Stimulated activated CD8-positive, alpha-beta memory T cell treated with anti-CD3 and anti-CD28 coated beads, Interleukin-15, amount 100 ng/mL, for 48 hours (primary cell): ENCODE measurements around the gene JARID2.

Experiments
- DNase-seq, 2 donors: peaks; one replicate each; pipeline ENCODE4 v3.0.0-alpha.2; 2020; ENCODE audit warnings: low read depth in 2 of 2

Gene JARID2

GRCh38 chr6:15264412-15264811 is 18.5 kb downstream of the JARID2 start:
- DNase-seq, result no peak

GRCh38 chr6:15264902-15265761 is 19.3 kb downstream of the JARID2 start:
- DNase-seq, result no peak

GRCh38 chr6:15265787-15266186 is 19.9 kb downstream of the JARID2 start:
- no peak for DNase-seq

GRCh38 chr6:15266423-15266996 is 20.6 kb downstream of the JARID2 start:
- no peak for DNase-seq

- DNase-seq, result no peak
Measured at GRCh38 chr6:15267221-15267620, 21.4 kb downstream of the JARID2 start.

- no peak for DNase-seq
Measured at GRCh38 chr6:15268137-15268908, 22.5 kb downstream of the JARID2 start.

GRCh38 chr6:15269011-15269410 is 23.1 kb downstream of the JARID2 start:
- no peak for DNase-seq

GRCh38 chr6:15269619-15270018 is 23.8 kb downstream of the JARID2 start:
- no peak for DNase-seq

GRCh38 chr6:15270402-15270801 is 24.5 kb downstream of the JARID2 start:
- DNase-seq, result no peak

- DNase-seq, result no peak
Measured at GRCh38 chr6:15272562-15272961, 26.7 kb downstream of the JARID2 start.

GRCh38 chr6:15274692-15275387 is 29.0 kb downstream of the JARID2 start:
- DNase-seq, result no peak

- no peak for DNase-seq
Measured at GRCh38 chr6:15276036-15276985, 30.4 kb downstream of the JARID2 start.

- no peak for DNase-seq
Measured at GRCh38 chr6:15279047-15279661, 33.3 kb downstream of the JARID2 start.

- no peak for DNase-seq
Measured at GRCh38 chr6:15280028-15280427, 34.2 kb downstream of the JARID2 start.

- no peak for DNase-seq
Measured at GRCh38 chr6:15280961-15281360, 35.1 kb downstream of the JARID2 start.

- no peak for DNase-seq
Measured at GRCh38 chr6:15282334-15282733, 36.5 kb downstream of the JARID2 start.

- DNase-seq, result no peak
Measured at GRCh38 chr6:15283986-15284361, 38.1 kb downstream of the JARID2 start.

- DNase-seq, result no peak
Measured at GRCh38 chr6:15284743-15285142, 38.9 kb downstream of the JARID2 start.

GRCh38 chr6:15285682-15286294 is 39.9 kb downstream of the JARID2 start:
- DNase-seq, result no peak
